Lower leg skin (tissue), 4 donors: ENCODE data around the gene NPB. TPM values are rescaled to one million over a fixed set of nuclear protein-coding genes. Genes with fewer than 3 reads are reported as not detected.

Experiments used
- DNase-seq, 2 donors: peaks; one replicate each; pipeline ENCODE4 v3.0.0-alpha.2; 2019; ENCODE audit warnings: low spot score in 2 of 2
- H3K4me3 ChIP-seq: fragments of 200-600 bp; sonication (generic); 2 replicates; pipeline ENCODE4 v1.5.1; 2017; ENCODE audit warnings: mild to moderate bottlenecking, low read depth; ENCODE audit not compliant: poor library complexity, severe bottlenecking
- CTCF ChIP-seq, 3 donors: fragments of 450-650 bp; IDR thresholded peaks; one replicate each; pipeline ENCODE4 v1.5.1; 2016; ENCODE audit warnings: antibody characterized with exemption in 3 of 3, mild to moderate bottlenecking in 3 of 3, moderate library complexity in 2 of 3
- POLR2A ChIP-seq, 2 donors: fragments of 450-650 bp; IDR thresholded peaks; one replicate each; pipeline ENCODE4 v1.6.1; 2016 to 2017; ENCODE audit warnings: antibody characterized with exemption in 2 of 2, mild to moderate bottlenecking in 1 of 2, moderate library complexity in 1 of 2
- WGBS, 2 donors: methylation state at CpG; one replicate each; pipeline ENCODE4 v1.1.5; 2018; 5-methylcytosine and 5-hydroxymethylcytosine counted together
- intact Hi-C: fragments of 100-400 bp; cut with DNase I; formaldehyde crosslinking; loops from one replicate; pipeline ENCODE4 v1.15.0; 2023; ENCODE audit warnings: low total_unique reads
- total RNA-seq, 4 donors: library from RNA; depleted of rRNA; stranded (reverse); fragments of >200 nt; gene quantifications; one replicate each; pipeline ENCODE4 v1.1.0, GENCODE V29; 2016

Gene NPB
- total RNA-seq, 4 donors from 2014 or later: 0.71 to 3.3 (median 2.0) TPM; not detected in 1

- DNase-seq: no peak
- 89 to 98% methylated on average over 7 to 12 of the region's 12 CpGs for WGBS, 2 donors
Observed at GRCh38 chr17:81909231-81909630, 7.2 kb downstream of the NPB start.

DNA sequence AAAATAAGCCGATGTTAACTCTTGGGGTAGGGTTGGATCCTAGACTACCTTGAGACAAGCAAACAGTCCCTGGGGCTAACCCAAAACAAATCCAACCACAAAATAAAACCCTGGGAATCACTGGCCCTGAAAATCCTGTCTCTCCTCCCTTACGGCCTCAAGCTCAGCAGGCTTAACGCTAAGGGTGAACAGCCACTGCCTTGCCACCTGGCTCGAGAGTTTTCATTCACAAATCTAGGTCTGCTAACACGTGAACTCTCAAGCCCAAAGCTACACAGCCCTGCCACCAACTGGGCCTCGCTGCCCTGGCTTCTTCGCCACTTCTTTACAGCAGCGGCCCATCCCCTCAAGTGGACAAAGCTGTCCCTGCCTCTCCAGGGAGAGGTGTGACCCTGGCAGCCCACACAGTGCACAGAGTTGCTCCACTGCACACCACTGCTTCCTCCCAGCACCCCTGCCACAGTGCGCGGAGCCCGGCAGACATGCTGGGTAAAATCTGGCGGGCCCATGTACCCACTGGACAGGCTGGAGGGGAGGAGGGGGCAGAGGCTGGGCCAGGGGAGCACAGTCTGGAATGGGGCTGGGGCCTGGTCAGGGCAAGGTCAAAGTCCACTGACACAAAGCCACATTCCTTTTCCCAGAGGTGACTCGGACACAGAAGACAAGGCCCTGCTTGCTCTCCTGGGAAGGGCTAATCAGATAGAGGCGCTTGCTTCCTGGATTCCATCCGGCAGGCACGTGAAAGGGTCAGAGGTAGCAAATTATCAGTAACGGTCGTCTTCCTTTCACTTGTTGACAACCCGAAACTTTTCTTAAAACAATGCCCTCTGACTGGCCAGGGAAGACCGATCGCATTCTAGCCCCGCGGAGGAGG, 8.2 kb downstream of the NPB start:
- 38 to 42% methylated on average over 23 of the region's 23 CpGs for WGBS, 2 donors
- no peak for DNase-seq
- TF ChIP-seq CTCF (IDR thresholded peaks at IDR 0.05): no peak
- no peak for TF ChIP-seq POLR2A (IDR thresholded peaks at IDR 0.05)
- peak overlapping the region; percentile 60 for H3K4me3 ChIP-seq
- intact Hi-C loops: no loop called here

More at GRCh38 chr17:81909231-81909630, 7.2 kb downstream of the NPB start:
- H3K4me3 ChIP-seq: no peak overlapping the region
- intact Hi-C loops: no loop called here
- TF ChIP-seq POLR2A (IDR thresholded peaks at IDR 0.05): no peak
- TF ChIP-seq CTCF (IDR thresholded peaks at IDR 0.05): no peak

DNA sequence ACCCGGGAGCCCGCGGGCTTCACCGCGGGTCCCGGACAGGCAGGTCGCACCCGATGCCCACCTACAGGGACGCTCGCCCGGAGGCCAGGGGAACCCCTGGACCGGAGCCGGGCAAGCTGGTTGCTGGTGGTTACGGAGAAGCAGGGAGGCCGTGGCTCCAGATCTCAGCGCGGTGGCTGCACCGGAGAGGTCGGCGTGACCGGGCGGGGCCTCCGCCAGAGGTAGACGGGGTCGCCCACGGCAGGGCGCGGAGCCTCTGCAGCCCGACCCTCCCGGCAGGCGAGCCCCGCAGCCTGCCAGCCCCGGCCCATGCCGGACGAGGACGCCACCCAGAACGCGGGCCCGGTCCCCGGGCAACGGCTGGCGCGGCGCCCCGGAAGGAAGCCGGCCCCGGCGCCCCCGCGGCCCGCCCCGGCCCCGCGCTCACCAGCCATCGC, 8.8 kb downstream of the NPB start:
- peak overlapping the region; percentile 60 for H3K4me3 ChIP-seq
- WGBS, 2 donors: 0% methylated on average over 19 to 23 of the region's 55 CpGs
- TF ChIP-seq POLR2A (IDR thresholded peaks at IDR 0.05): no peak
- TF ChIP-seq CTCF (IDR thresholded peaks at IDR 0.05): no peak
- no peak for DNase-seq
- intact Hi-C loops: no loop called here

GRCh38 chr17:81911277-81911961, 9.4 kb downstream of the NPB start, which contains the start of gene PCYT2:
PCYT2 (minus strand) TSS chr17:81911399; CDS start chr17:81911355, 44 bp downstream.
- no peak for TF ChIP-seq POLR2A (IDR thresholded peaks at IDR 0.05)
- TF ChIP-seq CTCF (IDR thresholded peaks at IDR 0.05): no peak
- peak within 1 kb of the TSS; percentile 60 for H3K4me3 ChIP-seq
- intact Hi-C loops: no loop called here
- WGBS, 2 donors: 7 to 16% methylated on average over 22 to 51 of the region's 84 CpGs
- DNase-seq: peak; percentile 85 to 98

DNA sequence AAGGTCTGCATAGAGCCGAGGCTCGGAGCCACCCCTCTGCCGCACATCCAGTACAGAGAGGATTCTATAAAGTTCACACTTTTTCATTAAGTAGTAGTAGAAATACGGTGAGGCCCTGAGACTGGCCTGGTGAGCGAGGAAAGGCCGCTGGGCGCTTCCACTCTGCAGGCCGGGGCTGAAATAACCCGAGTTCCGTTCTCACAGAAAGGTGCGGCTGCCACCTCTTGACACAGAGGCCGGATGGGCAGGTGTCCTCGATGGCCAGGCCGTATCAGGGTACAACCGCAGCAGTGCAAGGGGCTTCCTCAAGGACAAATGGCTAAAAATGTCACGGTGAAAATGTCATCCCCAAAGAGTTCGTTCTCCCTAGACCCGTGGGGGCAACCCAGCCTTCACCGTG, 9.9 kb downstream of the NPB start:
- intact Hi-C loops: no loop called here
- DNase-seq: no peak
- TF ChIP-seq POLR2A (IDR thresholded peaks at IDR 0.05) (no peak), CTCF (IDR thresholded peaks at IDR 0.05) (no peak)
- WGBS, 2 donors: 85 to 92% methylated on average over 19 of the region's 19 CpGs
- no peak overlapping the region for H3K4me3 ChIP-seq
